HG03521 (cell line): ENCODE results near the gene EFNB2.
A peak's percentile ranks its signal among the peaks of the same experiment; 100 is the strongest.

Source experiments
- ATAC-seq: cut with Tn5 transposase; IDR thresholded peaks from one replicate; pipeline ENCODE4 v1.9.1; 2021; ENCODE audit warnings: mild to moderate bottlenecking, moderate library complexity; ENCODE audit not compliant: unreplicated experiment

Gene EFNB2

GRCh38 chr13:106503730-106504453, 31.6 kb downstream of the EFNB2 start:
- no peak for ATAC-seq

GRCh38 chr13:106503272-106503671, 32.2 kb downstream of the EFNB2 start:
- no peak for ATAC-seq

- ATAC-seq = no peak
Measured at GRCh38 chr13:106500445-106500844, 35.0 kb downstream of the EFNB2 start.

- no peak for ATAC-seq
Measured at GRCh38 chr13:106499896-106500295, 35.6 kb downstream of the EFNB2 start.

DNA sequence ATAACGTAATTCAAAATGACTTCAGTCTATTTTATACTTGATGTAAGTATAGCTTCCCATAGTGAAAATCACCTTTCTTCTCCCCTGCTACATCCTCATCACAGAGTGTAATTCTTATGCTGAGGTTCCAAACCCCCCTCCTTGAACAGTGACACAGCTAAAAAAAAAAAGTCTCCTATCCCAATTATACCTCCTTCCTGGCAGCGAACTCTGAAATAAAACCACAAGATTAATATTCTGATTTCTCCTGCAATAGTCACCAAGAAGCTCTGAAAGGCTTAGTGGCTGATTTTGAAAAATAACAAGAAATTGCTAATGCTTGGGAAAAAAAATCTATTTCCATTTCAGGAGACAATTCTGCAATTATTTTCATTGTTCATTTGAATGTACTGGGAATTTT, 36.3 kb downstream of the EFNB2 start:
- ATAC-seq = no peak

DNA sequence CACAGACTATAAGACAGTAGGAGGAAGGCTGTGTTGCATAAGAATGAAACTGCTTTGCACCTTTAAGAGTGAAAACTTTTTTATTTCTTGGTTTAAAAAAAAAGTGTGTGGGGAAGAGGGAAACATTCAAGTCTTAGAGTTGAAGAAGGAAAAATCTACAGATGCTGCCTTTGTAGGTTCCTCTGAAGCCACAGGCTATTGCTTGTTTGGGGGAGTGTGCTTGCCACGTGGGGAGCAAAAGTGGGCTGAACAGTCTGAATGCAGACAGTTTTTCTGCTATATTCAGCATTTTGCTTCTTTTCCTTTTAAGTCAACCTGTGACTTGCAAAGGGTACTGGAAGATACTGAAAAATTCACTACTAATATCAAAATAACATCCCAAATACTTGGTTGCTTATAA, 36.9 kb downstream of the EFNB2 start:
- ATAC-seq = no peak

DNA sequence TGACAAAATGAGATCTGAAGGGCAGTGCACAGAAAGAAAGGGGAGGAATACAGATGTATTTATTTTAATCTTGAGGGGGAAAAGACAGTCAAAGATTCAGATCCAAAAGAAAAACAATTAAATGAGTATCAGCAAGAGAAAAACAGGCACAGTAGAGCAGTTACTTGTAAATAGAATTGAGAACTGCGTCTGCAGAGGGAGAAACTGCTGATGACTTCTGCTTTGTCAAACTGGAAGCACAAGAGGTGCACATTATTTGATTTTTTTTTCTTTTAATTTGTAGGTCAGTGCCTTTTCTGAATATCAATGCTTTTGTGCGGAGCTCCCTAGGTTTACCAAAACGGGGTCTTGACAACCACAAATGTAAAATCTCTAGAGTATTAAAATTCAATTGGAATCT, 37.3 kb downstream of the EFNB2 start:
- no peak for ATAC-seq

GRCh38 chr13:106497079-106497478, 38.4 kb downstream of the EFNB2 start:
- ATAC-seq = no peak

DNA sequence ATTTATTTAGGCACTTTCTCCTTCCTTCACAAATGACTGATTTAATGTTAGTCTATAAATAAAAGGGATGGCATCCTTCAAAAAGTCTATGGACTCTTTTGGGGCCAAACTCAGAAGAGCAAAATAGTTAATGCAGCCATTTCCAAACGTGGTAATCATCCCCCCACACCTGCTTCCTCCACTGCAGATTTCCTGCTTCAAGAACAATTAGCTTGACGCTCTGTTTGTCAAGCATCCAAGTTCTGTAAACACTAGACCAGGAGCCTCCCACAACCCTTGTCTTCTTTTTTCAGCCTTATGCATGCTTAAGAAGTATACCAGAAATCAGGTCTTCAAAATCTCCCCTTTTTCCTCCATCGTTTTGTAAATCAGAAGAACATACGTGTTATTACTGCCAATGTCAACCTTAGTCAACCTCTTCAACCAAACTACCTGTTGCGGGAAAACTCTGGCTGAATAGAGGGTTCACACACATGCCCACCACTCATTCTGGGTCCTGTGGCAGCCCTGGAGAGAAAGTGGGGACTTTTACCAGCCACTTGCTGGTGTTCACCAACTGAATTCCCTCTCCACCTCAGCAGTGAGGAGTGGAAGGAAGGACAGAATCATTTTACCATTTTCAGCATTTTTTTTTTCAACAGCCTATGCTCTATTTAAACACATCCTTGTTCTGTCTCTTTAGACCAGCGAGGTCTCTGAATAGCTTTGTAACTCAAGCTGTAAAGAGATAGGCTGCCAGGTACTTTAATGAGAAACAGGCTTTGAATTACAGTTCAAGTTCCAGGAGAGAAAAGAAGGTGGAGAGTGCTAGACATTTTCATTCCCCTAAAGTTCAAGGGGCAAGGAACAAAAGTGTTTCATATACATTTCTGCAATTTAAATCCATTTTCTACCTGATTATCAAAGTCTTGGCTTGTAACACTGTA, 39.1 kb downstream of the EFNB2 start:
- ATAC-seq = no peak

DNA sequence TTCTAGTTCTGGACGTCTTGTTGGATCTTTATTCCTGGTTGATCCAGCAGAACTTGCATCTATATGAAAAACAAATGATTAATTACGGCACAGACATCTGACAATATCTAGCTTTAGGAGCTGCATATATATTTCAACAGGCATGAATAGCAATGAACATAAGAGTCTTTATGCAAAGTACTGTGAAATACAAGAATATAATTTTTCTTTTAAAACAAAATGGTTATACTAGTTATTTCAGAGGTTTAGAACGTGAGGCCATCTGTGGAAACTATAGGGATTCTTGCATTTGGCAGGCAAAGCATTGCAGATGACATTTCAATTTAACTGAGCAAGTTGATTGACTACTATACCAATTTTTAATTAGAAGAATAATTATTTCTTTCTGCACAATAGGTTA, 40.5 kb downstream of the EFNB2 start:
- no peak for ATAC-seq

GRCh38 chr13:106494506-106494905, 41.0 kb downstream of the EFNB2 start:
- no peak for ATAC-seq

DNA sequence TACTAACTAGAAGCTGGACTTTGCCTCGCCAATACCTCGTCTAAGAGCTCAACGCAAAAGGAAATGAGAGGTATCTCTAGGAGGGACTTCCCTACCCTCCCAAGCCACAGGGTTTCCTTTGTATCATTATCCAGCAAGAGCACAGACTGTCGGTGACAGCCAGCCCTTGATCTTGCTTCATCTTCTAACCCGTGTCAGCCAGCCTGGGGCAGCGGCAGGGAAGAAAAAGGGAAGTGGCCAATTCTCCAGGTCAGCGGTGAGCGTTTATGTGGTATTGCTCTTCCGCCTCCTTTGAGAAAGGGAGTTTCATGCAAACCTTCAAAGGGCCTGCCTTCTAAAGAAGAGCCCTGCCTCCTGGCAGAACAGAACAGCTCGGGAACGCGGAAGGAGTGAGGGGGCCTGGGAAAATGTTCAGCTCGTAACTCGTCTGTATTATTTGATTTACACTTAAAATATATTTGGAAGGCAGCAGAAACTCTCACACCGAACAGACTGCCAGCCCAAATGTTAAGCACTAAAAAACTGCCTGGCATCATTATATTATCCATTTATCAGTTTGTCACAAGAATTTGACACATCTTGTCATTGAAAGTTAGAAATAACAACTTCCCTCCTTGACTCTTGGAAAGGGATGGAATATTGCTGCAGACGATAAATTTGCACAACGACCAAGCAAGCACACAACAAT, 41.8 kb downstream of the EFNB2 start:
- ATAC-seq = peak; percentile 55

DNA sequence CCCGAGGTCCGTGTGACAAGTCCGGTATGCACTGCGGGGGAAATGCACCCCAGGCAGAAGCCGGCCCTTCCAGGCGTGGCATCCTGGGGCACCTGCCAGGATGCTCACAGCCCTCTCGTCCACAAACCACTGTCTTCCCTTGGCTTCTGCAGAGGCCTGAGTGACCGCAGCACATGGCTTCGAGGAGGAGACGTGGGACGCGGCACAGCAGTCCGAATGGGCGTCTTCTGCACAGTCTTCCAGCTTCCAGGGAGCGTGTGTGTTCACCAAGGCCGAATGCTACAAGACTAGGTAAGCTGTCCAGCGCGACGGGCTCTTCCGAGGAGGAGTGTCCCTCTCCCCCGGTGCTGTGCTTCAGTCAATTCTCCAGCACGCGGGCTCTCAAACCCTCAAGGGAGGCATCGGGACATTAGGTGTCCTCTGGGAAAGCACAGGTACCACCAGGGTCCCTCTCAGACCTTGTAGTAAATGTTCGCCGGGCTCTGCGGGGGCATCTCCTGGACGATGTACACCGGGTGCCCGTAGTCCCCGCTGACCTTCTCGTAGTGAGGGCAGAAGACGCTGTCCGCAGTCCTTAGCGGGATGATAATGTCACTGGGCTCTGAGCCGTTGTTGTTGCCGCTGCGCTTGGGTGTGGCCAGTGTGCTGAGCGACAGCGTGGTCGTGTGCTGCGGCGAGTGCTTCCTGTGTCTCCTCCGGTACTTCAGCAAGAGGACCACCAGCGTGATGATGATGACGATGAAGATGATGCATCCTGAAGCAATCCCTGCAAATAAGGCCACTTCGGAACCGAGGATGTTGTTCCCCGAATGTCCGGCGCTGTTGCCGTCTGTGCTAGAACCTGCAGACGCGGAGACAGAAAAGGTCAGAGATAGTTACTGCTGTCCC, 42.6 kb downstream of the EFNB2 start:
- ATAC-seq = no peak

GRCh38 chr13:106491928-106492587, 43.4 kb downstream of the EFNB2 start:
- ATAC-seq = no peak

GRCh38 chr13:106491463-106491862, 44.0 kb downstream of the EFNB2 start:
- no peak for ATAC-seq

DNA sequence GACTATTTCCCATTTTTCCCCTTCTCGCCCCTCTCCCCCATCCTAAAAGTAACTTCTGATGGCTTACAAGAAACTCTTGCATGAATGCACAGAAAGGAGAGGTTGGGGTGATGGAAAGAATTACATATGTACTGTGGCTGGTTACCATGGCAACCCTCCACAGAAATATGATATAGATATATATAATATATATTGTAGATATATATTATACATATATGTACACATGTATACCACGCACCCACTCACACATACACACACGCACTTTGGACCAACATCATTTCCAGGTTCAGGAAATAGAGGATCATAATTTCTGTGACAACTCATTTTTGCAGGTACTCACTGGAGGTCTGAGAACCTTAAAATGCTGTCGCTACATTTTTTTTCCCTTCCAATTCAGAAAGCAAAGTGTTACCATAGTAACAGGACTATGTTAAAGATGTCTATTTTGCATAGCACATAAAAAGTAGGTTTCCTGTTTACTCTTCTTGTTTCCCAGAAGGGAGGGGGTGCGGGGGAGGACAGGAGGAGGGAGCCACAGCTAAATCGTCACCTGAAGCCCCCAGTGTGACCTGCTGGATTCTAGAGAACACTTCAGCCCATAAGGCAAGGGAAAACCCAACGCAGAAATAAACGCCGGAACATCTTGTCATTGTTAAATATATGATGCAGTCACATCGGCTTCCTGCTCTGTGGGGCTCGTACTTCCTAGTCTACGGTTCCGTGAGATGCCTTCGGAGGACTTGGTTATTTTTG, 44.7 kb downstream of the EFNB2 start:
- no peak for ATAC-seq

- no peak for ATAC-seq
Measured at GRCh38 chr13:106489849-106490568, 45.5 kb downstream of the EFNB2 start.

DNA sequence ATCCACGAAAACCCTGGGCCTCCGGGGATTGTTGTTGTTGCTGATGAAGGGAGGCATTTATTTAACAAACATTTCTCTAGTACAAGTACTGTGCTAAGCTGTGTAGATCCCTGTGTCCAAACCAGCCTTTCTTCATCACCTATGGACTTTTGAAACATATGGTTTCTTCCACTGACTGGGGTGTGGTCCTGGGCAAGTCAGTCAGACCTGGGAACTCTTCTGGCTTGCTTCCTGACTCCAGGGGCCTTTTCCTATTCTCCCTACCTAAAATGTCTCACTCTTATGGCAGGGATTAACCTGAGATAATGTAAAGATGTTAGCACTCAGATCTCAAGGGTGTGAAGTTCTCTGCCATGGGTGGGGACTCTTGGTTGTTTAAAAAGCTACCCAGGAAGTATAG, 46.8 kb downstream of the EFNB2 start:
- ATAC-seq = no peak

GRCh38 chr13:106488076-106488475, 47.4 kb downstream of the EFNB2 start:
- no peak for ATAC-seq
